D721Med (cell line): ENCODE data around the gene PRIMPOL.

ENCODE experiments used
- DNase-seq: peaks from one replicate; pipeline ENCODE4 v3.0.0; 2011; ENCODE audit warnings: low spot score; ENCODE audit not compliant: insufficient read length
- FAIRE-seq: peaks from 2 replicates; lab custom pipeline; 2011; peaks lifted over from hg19 to GRCh38; lab: Jason Lieb, UNC
- CTCF ChIP-seq: IDR thresholded peaks from 2 replicates; pipeline ENCODE4 v1.5.1; 2012; ENCODE audit warnings: mild to moderate bottlenecking, control low read depth; ENCODE audit not compliant: insufficient read depth; ENCODE audit errors: missing control alignments

Gene PRIMPOL

GRCh38 chr4:184721254-184721653 is 71.7 kb downstream of the PRIMPOL start:
- no peak for FAIRE-seq
- DNase-seq = no peak
- TF ChIP-seq CTCF = no peak

GRCh38 chr4:184722798-184723197 is 73.3 kb downstream of the PRIMPOL start:
- DNase-seq = no peak
- no peak for TF ChIP-seq CTCF
- no peak for FAIRE-seq

GRCh38 chr4:184727430-184727829 is 77.9 kb downstream of the PRIMPOL start:
- TF ChIP-seq CTCF = no peak
- FAIRE-seq (no peak), DNase-seq (no peak)

GRCh38 chr4:184728858-184729257 is 79.3 kb downstream of the PRIMPOL start:
- FAIRE-seq (no peak), DNase-seq (no peak)
- no peak for TF ChIP-seq CTCF

GRCh38 chr4:184729946-184730345 is 80.4 kb downstream of the PRIMPOL start:
- DNase-seq (no peak), FAIRE-seq (no peak)
- TF ChIP-seq CTCF = no peak

- TF ChIP-seq CTCF = no peak
- DNase-seq (no peak), FAIRE-seq (no peak)
Measured at GRCh38 chr4:184731056-184731455, 81.5 kb downstream of the PRIMPOL start.

GRCh38 chr4:184732126-184732525 is 82.6 kb downstream of the PRIMPOL start:
- no peak for DNase-seq
- TF ChIP-seq CTCF = no peak
- no peak for FAIRE-seq
